NCI-H460 (cell line): ENCODE measurements around the gene LONRF2. TPM values are rescaled to one million over a fixed set of nuclear protein-coding genes. Genes with fewer than 3 reads are reported as not detected.
"Not testable (repeated sequence)": the region's sequence is repeated elsewhere in the genome, so short reads cannot be mapped to it uniquely, and the experiment has no call there.

Source experiments
- DNase-seq: peaks from one replicate; pipeline ENCODE4 v3.0.0-alpha.2; 2016; ENCODE audit warnings: low read depth; ENCODE audit errors: extremely low read depth
- polyA plus RNA-seq: library from polyadenylated mRNA; depleted of rRNA; stranded (reverse); fragments of >200 nt; gene quantifications from 2 replicates; pipeline ENCODE4 v1.2.3, GENCODE V29; 2014; cell fraction: nucleus; rRNA removed
- total RNA-seq: library from RNA; depleted of rRNA; stranded (reverse); fragments of >200 nt; shearing (Covaris generic); gene quantifications from 2 replicates; pipeline ENCODE4 v1.2.3, GENCODE V29; 2014; rRNA removed

LONRF2 gene
- total RNA-seq: 3.2 and 4.3 TPM in 2 replicates
- 4.5 and 6.7 TPM in 2 replicates for polyA plus RNA-seq

DNA sequence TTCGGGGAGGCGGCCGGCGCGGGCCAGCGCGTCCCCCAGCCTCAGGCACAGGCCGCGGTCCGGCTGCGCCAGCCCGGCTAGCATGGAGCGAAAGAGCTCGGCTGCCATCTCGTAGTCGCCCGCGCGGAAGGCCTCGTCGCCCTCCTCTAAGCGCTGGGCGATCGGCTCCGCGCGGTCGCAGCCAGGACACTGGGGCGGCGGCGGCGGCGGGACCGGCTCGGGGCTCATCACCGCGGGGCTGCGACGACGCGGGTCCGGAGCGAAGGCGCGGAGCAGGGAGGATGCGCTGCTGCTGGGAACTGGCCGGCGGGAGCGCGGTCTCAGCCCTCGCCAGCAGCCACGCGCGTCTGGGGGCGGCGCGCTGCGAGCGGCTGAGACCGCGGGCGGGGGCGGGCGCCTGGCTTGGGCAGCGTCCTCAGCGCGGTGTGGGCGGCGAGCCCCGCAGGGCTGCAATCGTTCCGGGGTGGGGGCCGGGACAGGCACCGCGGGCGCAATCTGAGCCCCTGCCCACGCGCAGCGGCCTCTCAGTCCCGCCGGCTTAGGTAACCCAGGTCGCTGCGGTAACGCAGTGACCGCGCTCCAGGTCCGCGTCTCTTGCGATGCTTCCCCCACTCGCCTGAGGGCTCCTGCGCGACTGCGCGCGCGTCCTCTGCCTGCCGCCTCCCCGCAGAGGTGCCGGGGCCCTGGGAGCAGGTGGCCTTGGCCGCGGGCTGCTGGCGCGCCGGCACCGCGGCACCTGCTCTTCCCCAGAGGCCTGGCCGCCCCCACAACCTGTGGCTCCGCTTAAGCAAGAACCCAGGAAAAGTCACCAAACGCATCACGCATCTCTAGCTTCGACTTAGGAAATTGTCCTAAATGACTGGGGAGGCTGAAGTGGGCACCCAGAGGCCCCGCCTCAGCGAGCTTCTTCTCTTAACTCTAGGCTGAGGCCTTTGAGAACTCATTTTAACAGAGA, at the start of gene LONRF2:
TSS of gene LONRF2 (minus strand) at position 636 of the 955 bp plus-strand sequence. CDS start at position 228, 408 bp downstream.
- no peak for DNase-seq

DNA sequence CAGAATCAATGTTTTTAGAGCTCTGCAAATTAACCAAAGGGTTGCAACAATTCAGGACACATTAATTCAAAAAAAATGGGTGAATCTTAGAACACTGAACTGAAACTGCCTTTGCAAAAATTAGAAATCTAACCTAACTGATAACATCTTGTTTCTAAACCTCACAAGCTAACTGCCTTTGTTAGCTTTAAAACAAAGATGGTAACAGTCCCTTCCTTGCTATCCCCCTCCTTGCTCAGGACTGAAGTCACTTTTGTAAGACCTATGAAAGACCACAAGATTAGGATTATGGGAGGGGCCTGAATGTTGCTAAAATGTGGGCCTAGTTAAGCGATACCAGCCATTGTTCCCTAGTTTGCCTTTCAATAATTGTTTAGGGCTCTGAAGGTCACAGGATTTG, 44.9 kb upstream of the LONRF2 start:
- no peak for DNase-seq

DNA sequence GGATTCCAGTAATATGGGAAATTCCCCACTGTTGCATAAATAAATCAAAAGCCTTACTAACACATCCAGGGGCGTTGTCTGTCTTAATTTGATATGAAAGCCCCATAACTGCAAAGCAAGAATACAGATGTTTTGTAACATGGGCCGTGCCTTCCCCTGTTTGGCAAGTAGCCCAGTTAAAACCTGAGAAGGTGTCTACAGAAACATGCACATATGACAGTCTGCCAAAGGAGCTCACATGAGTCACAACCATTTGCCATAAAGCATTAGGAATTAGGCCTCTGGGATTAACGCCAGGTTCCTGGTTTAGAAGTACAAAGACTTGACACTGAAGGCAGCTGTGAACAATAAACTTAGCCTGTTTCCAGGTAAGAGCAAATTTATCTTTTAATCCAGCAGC, 43.1 kb upstream of the LONRF2 start:
- DNase-seq: no peak

DNA sequence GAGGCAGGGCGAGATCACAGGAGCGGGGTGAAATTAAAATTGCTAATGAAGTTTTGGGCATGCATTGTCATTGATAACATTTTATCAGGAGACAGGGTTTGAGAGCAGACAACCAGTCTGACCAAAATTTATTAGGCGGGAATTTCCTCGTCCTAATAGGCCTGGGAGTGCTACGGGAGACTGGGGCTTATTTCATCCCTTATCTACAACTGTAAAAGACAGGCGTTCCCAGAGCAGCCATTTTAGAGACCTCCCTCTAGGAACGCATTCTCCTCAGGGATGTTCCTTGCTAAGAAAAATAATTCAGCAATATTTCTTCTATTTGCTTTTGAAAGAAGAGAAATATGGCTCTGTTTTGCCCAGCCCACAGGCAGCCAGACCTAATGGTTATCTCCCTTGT, 40.0 kb upstream of the LONRF2 start:
- DNase-seq: not testable (repeated sequence)

DNA sequence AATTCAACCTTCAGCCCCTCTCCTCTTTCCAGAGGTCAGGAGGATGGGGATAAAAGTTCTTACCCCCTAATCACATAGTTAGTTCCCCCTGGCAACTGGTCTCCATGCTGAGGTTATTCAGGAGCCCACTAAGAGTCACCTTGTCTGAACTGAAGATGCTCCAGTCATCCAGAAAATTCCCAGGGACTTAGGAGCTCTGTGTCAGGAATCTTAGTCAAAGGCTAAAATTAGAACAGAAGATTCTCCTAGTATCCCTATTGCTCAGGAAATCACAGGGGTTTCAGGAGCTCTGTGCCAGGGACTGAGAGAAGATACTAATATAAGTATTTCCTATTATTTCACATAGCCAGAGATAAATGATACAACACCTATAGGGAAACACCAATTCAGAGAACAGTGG, 37.3 kb upstream of the LONRF2 start:
- DNase-seq: no peak

DNA sequence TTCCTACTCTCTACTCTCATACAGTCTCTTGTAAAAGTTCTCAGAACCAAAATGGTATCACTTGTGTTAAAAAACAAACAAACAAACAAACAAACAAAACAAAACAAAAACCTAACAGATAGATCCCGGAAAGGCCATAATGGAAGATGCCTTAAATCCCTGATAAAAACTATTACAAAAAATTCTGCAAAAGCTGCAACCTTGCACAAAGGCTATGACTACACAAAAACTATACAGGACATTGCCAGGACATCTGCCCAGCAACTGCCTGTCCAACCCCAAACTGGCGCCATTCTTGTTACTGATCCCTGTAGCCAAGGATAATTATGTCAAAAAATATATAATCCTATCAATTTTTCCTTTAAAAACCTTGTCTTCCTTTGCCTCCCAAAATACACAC, 36.3 kb upstream of the LONRF2 start:
- DNase-seq: no peak

DNA sequence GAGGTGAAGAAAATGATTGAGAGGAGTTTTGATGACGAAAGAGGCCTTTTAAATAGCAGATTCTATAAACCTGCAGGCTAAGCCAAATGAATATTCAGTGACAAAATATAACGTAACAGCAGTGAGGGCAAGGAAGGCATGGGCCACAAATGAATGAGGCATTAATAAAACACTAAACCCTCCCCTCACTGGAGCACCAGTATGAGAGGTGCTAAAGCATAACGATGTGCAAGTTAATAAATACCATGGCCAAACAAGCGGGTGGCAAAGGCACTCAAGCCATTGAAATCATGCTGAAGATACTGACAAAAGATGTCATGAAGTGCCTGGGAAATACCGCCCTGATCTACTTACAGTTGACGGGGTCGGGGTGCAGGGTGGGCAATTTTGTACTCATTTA, 30.2 kb upstream of the LONRF2 start:
- no peak for DNase-seq

DNA sequence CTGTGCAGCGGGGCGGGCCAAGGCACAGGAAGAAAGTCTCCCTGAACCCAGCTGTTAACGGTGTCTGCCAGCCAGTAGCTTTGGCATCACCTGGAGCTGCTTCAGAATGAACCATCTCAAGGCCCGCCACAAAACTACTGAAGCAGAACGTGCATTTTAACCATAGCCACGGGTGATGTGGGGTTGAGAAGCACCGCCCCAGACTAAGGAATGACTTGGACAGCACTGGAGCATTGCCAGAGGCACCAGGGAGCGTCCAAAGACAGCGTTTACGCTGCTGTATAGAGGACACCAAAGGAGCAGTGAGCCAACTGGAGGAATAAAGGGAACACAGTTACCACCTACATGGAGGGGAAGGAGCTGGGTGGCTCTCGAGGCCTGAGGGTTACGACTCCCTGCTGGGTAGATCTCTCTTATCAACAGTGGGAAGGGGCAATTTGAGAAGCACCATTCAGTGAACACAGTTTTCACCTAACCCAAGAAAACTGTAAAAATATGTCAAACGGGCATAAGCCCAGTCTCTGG, 28.4 kb upstream of the LONRF2 start:
- DNase-seq: no peak

DNA sequence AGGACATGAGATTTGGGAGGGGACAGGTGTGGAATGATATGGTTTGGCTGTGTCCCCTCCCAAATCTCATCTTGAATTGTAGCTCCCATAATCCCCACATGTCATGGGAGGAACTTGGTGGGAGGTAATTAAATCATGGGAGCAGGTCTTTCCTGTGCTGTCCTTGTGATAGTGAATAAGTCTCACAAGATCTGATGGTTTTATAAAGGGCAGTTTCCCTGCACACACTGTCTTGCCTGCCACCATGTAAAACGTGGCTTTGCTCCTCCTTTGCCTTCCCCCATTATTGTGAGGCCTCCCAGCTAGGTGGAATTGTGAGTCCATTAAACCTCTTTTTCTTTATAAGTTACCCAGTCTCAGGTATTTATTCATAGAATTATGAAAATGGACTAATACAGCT, 22.8 kb upstream of the LONRF2 start:
- not testable (repeated sequence) for DNase-seq

DNA sequence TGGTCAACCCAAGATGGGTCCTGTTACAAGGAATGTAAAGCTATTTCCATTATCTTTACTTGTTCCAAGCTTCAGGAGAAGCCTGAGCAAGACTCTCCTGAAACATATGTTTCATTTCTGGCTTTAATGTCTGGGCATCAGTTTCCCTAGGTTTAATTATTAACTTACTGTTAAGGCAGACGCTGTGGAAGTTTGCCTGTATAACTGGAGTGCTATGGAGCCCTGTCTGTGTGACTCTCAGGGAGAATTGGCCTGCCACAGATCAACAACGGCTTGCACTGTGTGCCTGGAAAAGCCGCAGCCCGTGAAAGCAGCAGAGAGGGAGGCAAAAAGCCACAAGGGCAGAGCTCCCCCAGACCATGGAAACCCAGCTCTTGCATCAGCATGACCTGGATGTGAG, 22.1 kb upstream of the LONRF2 start:
- no peak for DNase-seq

DNA sequence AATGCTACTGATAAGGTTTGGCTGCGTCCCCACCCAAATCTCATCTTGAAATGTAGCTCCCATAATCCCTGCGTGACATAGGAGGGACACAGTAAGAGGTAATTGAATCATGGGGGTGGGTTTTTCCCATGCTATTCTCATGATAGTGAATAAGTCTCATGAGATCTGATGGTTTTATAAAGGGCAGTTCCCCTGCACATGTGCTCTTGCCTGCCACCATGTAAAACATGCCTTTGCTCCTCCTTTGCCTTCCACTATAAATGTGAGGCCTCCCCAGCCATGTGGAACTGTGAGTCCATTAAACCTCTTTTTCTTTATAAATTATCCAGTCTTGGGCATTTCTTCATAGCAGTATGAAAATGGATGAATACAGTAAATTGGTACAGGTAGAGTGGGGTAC, 20.2 kb upstream of the LONRF2 start:
- DNase-seq: not testable (repeated sequence)

DNA sequence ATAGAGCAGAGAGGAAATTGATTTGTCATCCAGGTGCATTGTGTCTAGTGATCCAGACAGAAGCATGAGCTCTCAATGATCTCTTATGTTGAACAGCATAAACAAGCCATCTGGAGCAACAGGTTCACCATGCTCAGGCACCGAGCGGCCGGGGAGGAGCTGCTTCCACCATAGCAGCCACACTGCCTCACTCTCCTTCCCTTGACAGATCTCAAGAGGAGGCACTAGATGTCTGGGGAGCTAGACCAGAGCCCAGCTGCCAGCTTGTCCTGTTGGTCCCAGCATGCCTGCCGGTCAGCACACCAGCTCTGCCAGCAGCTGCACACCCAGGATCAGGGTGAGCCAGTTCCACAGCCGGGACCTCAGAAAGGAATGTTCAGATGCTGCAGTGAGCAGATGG, 17.5 kb upstream of the LONRF2 start:
- no peak for DNase-seq

DNA sequence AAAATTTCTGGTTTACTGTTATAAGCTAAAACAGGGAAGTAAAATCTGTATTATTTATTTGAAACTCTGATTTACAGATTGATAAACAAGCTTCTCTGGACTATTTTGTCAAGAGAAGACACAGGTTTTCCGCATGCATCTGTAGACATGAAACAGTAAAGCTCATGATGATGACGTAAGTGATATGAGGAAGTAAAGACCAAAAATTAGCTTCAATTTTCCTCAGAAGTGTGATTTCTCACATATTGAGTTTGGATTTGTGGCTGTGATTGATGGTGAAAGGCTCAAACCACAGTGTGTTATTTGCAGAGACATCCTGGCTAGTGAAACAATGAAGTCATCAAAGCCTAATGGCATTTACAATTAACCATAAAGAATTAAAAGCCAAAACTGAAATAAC, 12.6 kb upstream of the LONRF2 start:
- no peak for DNase-seq

DNA sequence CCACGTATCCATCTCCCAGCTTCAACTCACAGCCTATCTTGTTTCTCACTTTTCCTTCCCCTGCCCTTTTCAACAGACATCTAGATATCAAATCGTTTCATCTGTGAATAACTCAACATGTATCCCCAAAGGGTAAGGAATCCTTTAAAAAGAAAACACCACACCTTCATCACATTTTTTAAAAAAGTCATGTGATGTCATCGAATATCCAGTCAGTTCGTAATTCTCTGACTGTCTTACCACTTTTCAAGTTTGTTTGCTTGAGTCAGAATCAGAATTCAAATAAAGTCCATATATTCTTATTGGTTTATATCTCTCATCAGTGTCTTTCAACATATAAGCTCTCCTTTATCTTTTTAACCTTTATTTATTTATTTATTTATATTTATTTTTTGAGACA, 5.4 kb upstream of the LONRF2 start:
- no peak for DNase-seq

DNA sequence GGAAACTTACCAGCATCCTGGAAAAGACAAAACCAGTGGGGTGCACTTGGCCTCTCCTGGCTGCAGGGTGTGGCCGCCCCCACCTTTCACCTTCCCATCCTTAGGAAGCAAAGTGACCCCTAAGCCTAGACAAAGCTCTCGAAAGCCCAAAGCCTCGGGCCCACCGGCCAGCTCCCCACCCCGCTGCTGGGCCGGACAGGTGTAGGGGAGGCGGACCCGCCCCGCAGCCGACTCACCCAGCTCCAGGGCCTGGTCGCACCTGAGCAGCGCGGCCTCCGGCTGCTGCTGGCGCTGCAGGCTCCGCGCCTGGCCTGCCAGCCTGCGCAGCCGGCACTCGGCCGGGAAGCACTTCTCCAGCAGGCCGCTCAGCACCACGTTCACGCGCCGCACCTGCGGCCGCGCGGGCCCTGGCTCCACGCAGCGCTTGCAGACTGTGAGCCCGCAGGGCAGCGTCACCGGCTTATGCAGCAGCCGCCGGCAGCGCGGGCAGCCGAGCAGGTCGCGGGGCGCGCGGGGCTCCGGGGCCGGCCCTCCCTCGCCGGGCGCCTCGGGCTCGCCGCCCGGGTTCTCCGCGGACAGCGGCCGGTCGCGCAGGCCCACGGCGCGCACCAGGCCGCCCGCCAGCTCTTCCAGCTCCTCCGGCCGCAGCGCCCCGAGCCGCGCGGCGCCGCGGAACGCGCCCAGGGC, 979 bp downstream of the LONRF2 start:
- no peak for DNase-seq

DNA sequence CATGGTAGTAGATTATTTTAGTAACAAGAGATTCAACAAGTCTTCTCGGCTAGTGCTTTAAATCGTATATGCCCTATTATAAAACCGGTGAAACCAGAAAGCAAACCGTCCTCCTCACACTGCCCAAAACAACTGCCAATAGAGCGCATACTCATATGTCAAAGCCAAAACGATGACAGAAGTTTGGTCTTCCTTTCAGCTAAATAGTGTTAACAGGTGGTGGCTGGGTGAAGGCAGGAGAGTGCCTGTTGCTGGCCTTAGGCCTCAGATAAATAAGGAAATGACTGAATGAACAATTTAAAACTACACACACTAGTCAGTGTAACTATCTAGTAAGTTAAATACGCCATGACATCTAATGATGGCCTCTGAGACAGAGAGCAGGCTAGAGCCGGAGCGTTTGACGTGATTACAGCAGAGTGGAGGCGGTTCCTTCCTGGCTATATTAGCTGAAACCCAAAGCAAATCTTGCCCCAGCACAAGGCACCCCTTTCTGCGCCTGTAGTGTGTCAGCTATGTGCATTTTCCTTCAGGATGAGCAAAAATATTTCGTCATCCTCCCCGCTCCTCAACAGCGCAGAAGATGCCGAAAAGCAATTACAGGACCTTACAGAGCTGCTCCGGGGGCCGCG, 1.6 kb downstream of the LONRF2 start:
- no peak for DNase-seq

DNA sequence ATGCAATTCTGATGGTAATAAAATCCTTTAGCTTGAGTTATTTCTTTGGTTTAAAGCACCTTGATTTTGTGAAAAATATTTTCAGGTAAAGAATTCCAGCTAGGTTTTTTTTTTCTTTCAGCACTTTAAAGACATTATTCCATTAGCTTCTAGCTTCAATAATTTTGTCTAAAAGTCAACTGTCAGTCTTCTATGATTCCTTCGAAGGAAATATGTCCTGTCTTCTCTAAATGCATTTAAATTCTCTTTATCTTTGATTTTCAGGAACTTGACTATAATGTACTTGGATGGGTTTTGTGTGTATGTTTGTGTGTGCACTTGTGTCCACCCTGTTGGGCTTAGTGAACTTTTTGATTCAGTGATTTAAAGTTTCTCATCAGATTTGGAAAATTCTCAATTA, 4.7 kb downstream of the LONRF2 start:
- DNase-seq: no peak

DNA sequence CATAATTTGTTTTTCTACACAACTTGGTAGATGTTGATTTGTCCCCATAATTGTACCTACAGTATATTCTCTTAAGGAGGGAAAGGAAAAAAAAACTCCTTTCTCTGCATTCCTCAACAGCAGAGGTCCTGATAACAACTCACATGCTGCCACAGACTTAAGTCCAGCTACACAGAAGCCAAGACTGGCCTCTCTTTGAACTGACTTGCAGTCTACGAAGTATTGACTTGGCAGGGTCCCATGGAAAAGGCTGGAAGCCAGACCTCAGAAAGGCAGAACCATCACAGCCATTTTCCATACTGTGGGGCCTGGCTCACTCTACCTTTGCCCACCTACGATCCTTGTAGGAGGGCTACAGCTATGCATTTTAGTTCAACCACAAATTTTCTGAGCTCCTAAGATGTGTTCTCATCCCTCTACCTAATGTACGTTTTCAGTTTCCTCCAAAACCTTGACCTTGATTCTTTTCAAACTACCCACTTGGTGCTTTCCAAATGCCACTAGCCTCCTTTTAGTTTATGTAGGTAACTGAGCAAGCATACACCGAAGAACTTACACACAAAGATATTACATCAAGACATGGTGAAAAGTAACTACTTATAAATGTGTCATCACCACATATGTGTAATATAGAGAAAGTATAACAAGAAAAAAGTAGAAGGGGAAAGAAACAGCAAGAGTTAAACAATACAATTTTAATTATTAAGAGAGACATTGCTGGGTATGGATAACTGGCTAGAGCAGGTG, 12.2 kb downstream of the LONRF2 start:
- DNase-seq: no peak

DNA sequence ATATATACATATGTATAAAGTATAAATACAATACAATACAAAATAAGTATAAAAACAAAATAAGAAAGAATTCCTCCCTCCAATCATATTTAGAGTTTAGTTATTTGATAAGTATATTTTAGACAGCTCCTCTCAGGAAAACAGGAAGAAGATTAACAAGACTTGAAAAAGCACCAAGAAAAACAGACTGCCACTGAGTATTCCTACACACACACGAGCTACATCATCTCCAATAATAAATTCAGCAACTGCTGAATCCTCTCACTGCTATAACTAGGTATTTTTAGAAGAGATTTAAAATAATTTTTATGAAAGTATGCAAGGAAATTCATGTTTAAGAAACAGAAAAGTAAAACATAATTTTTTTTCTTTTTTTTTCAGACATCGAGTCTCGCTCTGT, 13.0 kb downstream of the LONRF2 start:
- no peak for DNase-seq

DNA sequence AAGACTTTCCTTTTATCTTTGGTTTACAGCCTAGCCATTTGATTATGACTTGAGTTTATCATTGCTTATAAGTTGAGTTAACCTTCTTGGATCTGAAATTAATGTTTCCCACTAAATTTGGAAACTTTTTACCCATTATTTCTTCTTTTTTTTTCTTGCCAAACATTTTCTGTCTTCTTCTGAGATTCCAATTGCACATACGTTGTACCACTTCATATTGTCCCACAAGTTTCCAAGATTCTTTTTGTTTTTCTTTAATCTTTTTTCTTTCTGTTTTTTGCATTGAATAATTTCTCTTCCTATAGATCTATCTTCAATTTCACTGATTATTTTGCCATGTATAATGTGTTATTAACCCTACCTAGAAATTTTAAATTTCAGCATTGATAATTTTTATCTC, 18.6 kb downstream of the LONRF2 start:
- DNase-seq: no peak

DNA sequence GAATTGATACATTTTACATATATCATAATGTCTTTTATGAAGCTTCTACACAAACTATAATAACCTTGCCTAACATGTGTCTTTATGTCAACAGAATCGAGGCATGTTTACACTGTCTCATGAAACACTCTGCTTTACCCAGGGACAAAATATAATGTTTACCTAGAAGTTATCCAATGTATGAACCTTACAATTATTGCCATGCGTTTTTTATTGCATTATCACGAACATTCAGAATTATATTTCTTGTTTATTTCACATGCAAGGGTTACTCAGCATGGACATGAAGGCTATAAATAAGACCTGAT, 19.8 kb downstream of the LONRF2 start:
- DNase-seq: no peak
